Measurements from ENCODE around the gene IL17REL.
"Not testable (repeated sequence)": the region's sequence is repeated elsewhere in the genome, so short reads cannot be mapped to it uniquely, and the experiment has no call there.

Gene IL17REL

DNA sequence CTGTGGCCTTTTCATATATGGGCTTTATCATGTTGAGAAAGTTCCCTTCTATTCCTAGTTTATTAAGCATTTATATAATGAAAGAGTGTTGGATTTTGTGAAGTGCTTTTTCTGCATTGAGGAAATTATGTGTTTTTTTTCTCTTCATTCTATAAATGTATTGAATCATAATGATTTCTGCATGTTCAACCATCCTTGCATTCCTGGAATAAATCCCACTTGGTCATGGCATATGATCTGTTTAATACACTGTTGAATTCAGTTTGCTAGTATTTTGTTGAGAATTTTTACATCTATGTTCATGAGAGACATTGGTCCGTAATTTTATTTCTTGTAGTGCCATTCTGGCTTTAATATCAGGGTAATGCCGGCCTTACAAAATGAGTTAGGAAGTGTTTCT, 26.2 kb downstream of the IL17REL start:
- DNase-seq, result no peak

DNA sequence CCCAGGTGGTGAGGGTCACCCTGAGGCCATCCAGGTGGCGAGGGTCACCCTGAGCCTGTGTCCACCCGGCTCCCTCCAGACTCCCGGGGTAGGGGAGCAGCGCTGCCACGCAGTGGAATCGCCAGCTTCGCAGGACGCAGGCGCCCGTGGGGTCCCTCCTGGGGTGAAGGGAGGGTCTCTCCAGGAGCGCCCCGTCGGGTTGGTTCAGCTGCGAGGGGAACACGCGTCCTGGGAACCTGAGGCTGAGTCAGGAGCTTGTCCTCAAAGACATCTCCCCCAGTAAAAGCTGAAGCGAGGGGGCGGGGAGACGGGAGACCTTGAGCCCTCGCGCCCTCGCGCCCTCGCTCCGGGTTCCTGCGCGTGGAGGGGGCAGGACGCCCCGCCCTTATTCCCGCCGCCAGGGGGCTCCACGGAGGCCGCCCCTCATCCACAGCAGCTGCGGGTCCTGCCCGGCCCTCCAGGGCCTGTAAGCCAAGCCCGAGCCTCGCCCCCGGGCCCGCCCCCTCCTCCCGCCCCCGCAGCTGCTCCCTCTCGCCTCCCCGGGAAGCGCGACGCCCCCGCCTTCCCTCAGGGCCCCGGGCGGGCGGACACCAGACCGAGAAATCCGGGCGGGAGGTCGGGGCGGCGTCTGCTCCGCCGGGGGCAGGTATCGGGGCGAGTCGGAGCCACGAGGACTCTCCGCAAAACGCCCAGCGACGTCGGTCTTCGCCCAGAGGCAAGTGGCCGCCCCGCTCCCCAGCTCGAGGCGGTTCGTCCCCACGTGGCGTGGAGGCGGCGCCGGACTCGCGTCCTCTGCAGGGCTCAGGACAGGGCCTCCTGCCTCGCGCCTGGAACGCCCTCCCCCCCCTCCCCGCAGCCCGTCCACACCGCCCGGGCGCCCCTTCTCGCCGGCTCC, 29.2 kb downstream of the IL17REL start:
- no peak for DNase-seq

DNA sequence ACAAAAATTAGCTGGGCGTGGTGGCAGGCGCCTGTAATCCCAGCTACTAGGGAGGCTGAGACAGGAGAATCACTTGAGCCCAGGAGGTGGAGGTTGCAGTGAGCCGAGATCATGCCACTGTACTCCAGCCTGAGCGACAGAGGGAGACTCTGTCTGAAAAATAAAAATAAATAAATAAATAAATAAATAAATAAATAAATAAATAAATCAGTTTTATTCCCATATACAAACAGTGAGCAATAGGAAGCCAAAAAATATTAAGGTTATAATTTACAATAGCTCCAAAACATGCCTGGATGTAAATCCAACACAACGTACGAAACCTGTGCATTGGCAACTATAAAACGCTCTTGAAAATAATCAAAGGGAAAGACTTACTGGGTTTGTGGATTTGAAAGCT, 30.8 kb downstream of the IL17REL start:
- DNase-seq, result not testable (repeated sequence)

DNA sequence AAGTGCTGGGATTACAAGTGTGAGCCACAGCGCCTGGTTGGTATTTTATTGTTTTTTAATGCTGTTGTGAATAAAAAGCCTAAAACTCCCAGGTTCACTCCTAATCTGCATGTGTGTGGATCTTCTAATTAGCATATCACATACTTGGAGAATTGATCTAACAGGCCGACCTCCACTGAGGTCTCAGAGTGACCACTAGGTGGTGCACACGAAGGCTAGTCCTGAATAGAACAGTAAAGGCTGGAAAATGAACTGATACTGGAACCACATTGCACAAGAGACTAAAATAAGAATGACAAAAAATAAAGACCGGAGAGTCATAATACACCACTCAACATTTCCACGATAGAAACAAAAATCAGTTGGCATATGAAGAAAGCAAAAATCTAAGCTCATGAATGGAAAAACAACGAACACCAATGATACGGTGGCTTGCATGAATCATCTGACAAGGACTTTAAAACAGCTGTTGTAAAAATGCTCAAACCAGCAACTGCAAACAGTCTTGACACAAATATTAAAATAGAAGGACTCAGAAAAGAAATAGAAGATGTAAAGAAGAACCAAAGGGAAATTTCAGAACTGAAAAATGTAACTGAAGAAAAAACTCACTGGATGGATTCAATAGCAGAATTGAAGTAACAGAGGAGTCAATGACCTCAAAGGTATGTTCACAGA, 32.8 kb downstream of the IL17REL start:
- DNase-seq, result no peak

DNA sequence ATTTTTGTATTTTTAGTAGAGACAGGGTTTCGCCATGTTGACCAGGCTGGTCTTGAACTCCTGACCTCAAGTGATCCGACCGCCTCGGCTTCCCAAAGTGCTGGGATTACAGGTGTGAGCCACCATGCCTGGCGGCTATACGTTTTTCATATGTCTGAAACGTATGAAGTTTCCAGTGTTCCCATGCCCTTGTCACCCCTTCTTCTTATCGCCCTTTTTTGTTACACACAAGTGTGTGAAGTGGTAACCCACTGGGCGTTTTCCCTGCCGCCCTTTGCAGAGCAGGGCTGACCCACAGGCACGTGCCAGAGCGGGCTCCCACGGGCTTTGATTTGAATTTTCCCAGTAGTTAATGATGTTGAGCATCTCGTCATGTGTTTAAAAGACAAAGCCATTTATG, 35.0 kb downstream of the IL17REL start:
- no peak for DNase-seq

DNA sequence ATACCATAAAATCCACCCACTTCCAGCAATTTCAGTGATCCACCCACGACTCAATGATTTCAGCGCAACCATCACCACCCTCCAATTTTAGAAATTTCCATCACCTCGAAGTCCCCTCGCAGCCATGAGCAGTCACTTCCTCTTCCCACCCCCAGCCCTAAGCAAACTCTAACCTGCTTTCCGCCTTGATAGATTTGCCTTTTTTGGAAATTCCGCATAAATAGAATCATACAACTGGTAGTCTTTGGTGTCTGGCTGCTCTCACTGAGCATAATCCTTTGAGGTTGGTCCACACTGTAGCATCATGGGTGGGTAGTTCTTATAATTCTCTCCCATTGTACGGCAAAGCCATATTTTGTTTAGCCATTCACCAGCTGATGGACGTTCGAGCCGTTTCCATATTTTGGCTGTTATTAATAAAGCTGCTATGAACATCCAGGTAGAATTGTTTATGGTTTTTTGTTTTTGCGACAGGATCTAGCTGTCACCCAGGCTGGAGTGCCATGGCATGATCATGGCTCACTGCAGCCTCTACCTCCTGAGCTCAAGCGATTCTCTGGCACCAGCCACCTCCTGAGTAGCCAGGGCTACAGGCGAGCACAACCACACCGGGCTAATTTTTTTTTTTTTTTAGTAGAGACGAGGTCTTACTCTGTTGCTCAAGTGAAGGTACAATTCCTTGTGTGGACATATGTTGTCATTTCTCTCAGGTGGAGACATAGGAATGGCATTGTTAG, 36.0 kb downstream of the IL17REL start:
- DNase-seq, result no peak

DNA sequence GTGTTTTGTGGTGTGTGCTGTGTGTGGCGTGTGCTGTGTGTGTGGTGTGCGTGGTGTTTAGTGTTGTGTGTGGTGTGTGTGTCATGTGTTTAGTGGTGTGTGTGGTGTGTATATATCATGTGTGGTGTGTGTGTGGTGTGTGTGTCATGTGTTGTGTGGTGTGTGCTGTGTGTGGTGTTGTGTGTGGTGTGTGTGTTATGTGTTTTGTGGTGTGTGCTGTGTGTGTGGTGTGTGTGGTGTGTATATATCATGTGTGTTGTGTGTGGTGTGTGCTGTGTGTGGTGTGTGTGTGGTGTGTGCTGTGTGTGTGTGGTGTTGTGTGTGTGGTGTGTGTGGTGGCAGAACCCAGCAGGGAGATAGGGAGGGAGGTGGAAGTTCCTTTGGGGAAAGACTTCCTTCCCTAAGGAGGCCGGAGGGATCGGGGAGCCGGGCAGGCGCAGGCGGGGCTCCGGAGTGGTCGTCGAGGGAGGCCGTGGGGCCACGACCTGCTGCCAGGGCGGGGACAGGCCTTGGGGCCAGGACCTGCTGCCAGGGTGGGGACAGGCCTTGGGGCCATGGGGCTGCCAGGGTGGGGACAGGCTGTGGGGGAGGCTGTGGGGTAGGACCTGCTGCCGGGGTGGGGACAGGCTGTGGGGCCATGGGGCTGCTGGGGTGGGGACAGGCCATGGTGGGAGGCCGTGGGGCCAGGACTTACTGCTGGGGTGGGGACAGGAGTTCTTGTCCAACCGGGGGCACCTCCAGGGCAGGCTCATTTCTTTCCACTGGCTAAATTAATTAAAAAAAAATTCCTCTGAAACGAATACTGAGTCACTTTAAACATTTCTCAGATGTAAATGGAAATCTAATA, 36.8 kb downstream of the IL17REL start:
- no peak for DNase-seq

DNA sequence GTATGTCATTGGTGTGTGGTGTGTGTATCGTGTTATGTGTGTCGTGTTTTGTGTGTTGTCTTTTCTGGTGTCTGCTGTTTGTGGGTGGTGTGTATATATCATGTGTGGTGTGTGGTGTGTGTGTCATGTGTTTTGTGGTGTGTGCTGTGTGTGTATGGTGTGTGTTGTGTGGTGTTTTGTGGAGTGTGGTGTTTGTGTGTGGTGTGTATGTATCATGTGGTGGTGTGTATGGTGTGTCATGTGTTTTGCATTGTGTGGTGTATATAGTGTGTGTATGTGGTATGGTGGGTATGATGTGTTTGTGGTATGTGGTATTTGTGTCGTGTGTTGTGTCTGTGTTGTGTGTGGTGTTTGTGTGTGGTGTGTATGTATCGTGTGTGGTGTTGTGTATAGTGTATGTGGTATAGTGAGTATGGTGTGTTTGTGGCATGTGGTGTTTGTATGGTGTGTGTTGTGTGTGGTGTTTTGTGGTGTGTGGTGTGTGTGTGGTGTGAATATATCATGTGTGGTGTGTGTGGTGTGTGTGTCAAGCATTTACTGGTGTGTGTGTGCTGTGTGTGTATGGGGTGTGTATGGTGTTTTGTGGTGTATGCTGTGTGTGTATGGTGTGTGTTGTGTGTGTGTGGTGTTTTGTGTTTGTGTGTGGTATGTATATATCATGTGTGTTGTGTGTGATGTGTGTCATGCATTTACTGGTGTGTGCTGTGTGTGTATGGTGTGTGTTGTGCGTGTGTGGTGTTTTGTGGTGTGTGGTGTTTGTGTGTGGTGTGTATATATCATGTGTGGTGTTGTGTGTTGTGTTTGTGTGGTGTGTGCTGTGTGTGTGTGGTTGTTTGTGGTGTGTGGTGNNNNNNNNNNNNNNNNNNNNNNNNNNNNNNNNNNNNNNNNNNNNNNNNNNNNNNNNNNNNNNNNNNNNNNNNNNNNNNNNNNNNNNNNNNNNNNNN, 39.3 kb downstream of the IL17REL start:
- no peak for DNase-seq

DNA sequence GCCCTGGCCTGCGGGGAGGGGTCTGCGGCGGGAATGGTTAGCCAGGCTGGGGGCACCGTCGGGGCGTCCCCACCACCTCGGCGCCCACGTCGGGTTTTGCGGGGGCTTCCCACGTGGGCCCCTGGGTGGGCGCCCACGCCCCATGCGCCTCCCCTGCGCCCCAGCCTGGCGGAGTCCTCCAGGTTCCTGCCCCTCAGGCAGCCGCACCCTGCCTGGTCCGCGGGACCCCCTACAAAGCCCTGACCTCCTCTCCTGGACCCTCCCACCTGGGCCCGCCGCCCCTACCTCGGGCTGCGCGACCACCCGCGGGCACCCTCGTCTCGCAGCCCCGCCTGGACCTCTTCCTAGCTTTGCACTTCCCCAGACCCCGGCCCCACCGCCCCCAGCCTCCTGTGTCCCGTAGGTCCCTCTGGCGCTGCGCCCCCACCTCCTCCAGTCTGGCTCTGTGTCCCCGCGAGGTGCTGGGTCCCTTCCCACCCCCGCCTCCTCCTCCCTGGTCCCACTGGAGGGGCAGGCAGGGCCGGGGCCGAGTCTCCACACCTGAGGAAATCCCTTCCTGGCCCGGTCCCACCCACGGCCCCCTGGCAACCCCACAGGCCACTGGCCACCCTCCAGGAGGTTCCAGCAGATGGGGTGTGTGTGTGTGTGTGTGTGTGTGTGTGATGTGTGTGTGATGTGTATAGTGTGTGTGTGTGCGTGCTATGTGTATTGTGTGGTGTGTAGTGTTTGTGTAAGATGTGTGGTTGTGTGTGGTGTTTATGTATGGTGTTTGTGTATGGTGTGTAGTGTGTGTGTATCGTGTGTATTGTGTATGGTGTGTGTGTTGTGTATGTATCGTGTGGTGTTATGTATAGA, 40.2 kb downstream of the IL17REL start:
- no peak for DNase-seq

DNA sequence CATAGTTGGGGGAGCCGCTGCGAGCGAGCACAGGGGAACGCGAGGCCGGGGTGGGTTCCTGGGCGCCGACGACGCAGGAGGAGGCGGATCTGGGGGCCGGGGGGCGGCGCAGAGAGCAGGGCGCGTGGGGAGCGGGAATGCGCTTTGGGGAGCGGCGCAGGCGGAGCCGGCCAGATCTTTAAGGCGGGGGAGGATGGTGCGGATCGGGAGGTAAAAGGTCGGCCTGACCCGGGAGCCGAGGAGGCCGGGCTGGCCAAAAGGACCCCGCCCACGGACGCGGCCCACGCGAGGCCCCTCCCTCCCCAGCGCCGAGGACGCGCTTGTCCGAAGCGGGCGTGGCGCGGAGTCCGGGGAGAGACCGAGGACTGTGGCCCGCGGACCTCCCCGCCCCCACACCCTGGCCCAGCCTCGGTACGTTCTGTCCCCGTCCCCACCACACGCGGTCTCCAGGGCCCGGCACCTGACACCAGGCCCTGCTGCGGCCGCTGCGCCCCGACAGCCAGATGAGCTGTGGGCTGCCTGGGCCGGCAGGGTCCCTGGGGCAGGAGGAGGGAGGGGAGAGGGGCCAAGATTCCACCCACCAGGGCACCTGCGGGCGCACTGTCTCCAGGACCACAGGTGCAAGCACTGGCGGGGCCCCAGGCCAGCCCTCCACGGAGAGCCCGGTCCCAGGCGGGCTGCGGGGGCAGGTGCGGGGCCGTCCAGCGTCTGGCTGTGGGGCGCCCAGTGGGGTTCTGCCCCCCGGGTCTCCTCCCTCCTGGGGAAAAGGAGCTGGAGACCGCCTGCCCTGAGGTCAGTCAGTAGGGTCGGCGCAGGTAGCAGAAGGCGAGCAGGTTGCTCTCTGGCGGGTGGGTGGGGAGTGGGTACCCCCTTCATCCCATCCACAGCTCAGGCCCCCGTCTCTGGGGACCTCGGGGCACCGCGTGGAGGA, 41.1 kb downstream of the IL17REL start:
- peak; percentile 55 for DNase-seq

DNA sequence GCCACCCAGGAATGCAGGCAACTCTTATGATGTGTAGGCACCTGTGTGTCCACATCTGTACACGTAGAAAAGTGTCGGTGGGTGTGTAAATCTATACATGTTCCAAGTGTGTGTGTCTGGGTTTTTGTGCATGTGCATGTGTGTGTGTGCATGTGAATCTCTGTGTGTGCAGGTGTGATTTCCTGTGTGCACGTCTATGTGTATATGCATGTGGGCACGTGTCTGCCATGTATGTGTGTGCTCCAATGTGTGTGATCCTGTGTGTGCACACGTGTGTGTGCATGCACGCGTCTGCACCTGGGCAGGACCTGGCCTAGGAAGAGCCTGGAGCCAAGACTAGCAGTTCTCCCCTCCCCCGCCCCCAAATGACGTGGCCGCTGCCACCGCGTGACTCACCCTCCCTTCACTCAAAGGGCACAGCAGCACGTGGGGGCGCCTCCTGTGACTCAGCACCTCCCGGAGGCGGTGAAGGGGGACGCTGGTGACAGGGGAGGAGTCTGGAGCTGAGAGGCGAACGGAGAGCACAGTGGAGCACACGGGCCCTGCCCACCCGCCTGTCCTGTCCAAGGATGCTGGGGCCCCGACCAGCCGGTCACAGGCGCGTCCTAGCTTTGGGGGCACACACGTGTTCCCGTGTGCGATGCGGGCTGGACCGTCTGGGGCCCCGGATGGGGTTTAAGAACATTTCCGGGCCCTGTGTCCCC, 41.9 kb downstream of the IL17REL start:
- peak; percentile 66 for DNase-seq

DNA sequence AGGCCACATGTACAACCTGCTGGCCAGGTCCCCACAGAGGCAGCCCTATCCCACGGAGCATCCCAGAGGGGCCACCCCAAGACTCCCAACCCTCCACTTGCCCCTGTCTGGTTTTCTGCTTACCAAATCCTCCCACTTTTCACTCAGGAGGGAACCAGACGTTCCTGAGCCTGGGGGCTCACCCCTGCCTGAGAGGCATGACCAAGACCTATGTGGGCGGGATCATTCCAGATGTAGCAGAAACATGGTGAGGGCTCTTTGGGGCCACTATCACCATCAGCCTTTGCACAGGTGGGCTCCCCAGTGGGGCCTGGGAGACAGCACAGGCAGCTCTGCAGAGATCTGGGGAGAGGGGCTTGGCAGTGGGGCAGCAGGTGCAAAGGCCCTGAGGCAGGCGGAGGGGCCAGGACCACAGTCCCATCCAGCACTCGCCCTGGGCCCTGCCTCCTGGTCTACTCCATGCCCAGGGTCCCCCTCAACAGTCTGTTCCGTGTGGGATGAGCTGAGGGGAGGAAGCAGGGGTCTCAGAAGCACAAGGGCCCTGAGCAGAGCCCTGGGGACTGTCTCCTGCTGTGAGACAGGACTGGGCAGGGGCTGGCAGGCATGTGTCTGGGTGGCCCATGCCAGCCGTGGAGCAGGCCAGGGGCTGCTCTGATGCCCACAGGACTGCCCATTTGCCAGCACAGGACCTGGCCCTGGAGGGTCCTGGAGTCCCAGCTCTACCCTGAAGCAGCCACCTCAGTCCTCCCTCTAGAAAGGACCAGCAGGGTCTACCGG, 42.6 kb downstream of the IL17REL start:
- no peak for DNase-seq

DNA sequence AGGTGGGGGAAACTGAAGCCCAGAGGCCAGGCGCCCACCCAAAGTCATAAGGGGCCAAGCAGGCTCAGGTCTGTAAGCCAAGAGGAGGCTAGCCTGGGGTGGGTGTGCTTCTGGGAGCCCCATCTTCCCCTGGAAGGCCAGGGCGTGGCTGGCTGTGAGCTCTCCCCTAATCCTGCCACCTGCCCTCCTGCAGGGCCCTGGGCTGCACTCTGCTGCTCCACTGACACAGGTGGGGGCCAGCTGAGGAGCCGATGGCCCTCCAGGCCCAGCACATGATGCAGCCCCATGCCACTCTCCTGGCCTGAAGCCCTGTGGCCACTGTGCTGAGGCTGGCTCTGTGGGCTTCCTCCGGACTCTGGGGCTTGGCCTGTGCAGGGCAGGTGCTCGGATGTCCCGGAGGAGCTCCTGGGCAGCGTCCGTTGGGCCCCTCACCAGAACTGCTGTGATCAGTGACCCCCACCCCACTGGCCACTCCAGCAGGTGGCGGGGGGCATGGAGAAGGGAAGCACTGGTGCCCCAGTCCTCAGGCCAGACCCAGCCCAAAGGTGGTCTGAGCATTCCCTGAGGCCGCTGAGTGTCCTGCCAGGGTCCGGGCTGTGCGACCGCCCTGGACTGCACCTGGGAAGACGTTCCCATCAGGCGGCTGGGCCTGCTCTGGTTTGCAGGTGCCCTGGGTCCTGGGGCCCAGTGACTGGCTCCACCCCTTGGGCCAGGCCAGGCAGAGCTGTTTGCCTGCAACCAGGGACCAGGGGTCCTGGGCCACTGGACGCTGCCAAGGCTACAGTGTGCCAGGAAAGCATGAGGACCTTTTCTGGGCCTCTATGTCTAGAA, 43.5 kb downstream of the IL17REL start:
- no peak for DNase-seq

DNA sequence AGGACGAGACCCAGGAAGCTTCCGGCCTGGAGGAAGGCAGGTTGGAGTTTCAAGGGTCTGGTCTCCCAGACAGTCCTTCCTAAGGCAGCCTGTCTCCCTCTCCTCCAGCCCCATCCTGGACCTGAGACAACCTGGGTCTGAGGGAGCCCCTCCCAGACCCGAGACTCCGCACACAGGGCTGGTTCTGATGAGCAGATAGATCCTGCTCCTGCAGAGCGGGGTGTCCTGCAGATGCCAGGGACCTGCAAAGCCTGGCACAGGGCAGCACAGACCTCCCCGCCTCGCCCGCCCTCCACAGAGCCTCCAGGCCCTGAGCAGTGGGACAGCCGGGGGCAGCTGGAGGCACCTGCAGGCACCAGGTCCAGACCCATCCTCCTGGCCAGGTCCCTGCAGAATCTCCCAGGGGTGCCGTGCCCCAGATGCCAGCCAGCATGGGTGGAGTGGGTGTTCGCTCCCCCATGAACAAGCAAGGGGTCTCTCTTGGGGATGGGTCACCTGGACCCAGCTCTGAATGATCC, 44.2 kb downstream of the IL17REL start:
- DNase-seq, result no peak

DNA sequence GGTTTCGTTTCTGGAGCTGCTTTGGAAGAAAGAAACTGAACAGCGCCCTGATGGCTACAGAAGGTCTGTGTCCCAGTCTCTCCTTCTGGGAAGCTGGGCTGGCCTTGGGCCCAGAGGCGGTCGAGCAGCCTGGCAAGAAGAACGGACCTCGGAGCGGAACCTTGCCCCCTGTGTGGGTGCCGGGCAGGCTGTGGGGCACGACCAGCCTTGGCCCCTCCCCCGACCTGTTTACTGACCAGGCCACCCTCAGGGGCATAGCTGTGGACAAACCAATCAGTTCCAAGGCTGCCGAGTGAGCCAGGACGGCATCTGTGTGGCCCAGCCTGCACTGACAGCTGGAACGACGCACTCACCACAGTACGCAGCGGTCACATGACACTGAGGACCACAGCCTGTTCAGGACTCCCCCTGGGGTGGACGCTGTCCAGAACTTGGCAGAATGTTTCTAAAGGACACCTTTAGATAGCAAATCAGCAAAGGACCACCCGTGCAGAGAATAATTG, 44.8 kb downstream of the IL17REL start:
- no peak for DNase-seq
